ENCODE results near the gene GPS1.

GPS1 gene

GRCh38 chr17:82051776-82052637 is at the start of gene GPS1, which contains the start of gene RFNG:
GPS1 (plus strand) TSS chr17:82051898; CDS start chr17:82051932, 34 bp downstream.
RFNG (minus strand) TSS chr17:82051811; CDS start chr17:82051766, 45 bp downstream.
- Histone ChIP-seq H3K27ac (ENCODE audit: low read depth, low read length) (no peak within 1 kb of the TSS), H3K4me3 (ENCODE audit: low read depth in 1 of 2, low read length in 2 of 2) (peak within 1 kb of the TSS; percentile 87 to 89), H3K4me1 (ENCODE audit: control insufficient read depth in 1 of 2, insufficient read depth in 2 of 2, low read length in 2 of 2) (peaks cover 11 to 29% of the 10 kb centered on the region in 2 donors), H3K9me3 (ENCODE audit: control insufficient read depth in 1 of 2, low read length in 2 of 2) (no peaks in the 10 kb centered on the region), H3K27me3 (ENCODE audit: control insufficient read depth in 1 of 2, insufficient read depth in 2 of 2, low read length in 2 of 2) (no peaks in the 10 kb centered on the region), H3K36me3 (ENCODE audit: control insufficient read depth in 1 of 2, insufficient read depth in 2 of 2, low read length in 2 of 2) (peaks cover 10 to 49% of the 10 kb centered on the region in 2 donors), H3K9ac (ENCODE audit: low read depth in 1 of 2, low read length in 2 of 2) (peak within 1 kb of the TSS; percentile 70)

GRCh38 chr17:82003411-82004381 is 48.0 kb upstream of the GPS1 start:
- Histone ChIP-seq H3K4me1 (ENCODE audit: control insufficient read depth in 1 of 2, insufficient read depth in 2 of 2, low read length in 2 of 2) (peaks cover 14 to 22% of the 10 kb centered on the region in 2 donors), H3K36me3 (ENCODE audit: control insufficient read depth in 1 of 2, insufficient read depth in 2 of 2, low read length in 2 of 2) (peaks cover 0 to 5% of the 10 kb centered on the region in 2 donors), H3K9ac (ENCODE audit: low read depth in 1 of 2, low read length in 2 of 2) (no peak overlapping the region), H3K4me3 (ENCODE audit: low read depth in 1 of 2, low read length in 2 of 2) (no peak overlapping the region), H3K9me3 (ENCODE audit: control insufficient read depth in 1 of 2, low read length in 2 of 2) (no peaks in the 10 kb centered on the region), H3K27me3 (ENCODE audit: control insufficient read depth in 1 of 2, insufficient read depth in 2 of 2, low read length in 2 of 2) (no peaks in the 10 kb centered on the region), H3K27ac (ENCODE audit: low read depth, low read length) (no peak overlapping the region)

- H3K36me3 ChIP-seq (ENCODE audit: control insufficient read depth in 1 of 2, insufficient read depth in 2 of 2, low read length in 2 of 2) = peaks cover 0 to 5% of the 10 kb centered on the region in 2 donors
- H3K4me1 ChIP-seq (ENCODE audit: control insufficient read depth in 1 of 2, insufficient read depth in 2 of 2, low read length in 2 of 2) = peaks cover 14 to 19% of the 10 kb centered on the region in 2 donors
- no peaks in the 10 kb centered on the region for H3K9me3 ChIP-seq (ENCODE audit: control insufficient read depth in 1 of 2, low read length in 2 of 2)
- no peak overlapping the region for H3K27ac ChIP-seq (ENCODE audit: low read depth, low read length)
- H3K4me3 ChIP-seq (ENCODE audit: low read depth in 1 of 2, low read length in 2 of 2) = no peak overlapping the region
- no peaks in the 10 kb centered on the region for H3K27me3 ChIP-seq (ENCODE audit: control insufficient read depth in 1 of 2, insufficient read depth in 2 of 2, low read length in 2 of 2)
- H3K9ac ChIP-seq (ENCODE audit: low read depth in 1 of 2, low read length in 2 of 2) = no peak overlapping the region
Measured at GRCh38 chr17:82004517-82005455, 46.9 kb upstream of the GPS1 start.

- Histone ChIP-seq H3K27ac (ENCODE audit: low read depth, low read length) (no peak overlapping the region), H3K27me3 (ENCODE audit: control insufficient read depth in 1 of 2, insufficient read depth in 2 of 2, low read length in 2 of 2) (no peaks in the 10 kb centered on the region), H3K4me1 (ENCODE audit: control insufficient read depth in 1 of 2, insufficient read depth in 2 of 2, low read length in 2 of 2) (peaks cover 5 to 9% of the 10 kb centered on the region in 2 donors), H3K9ac (ENCODE audit: low read depth in 1 of 2, low read length in 2 of 2) (no peak overlapping the region), H3K36me3 (ENCODE audit: control insufficient read depth in 1 of 2, insufficient read depth in 2 of 2, low read length in 2 of 2) (peaks cover 0 to 5% of the 10 kb centered on the region in 2 donors), H3K9me3 (ENCODE audit: control insufficient read depth in 1 of 2, low read length in 2 of 2) (no peaks in the 10 kb centered on the region), H3K4me3 (ENCODE audit: low read depth in 1 of 2, low read length in 2 of 2) (no peak overlapping the region)
Measured at GRCh38 chr17:82005701-82006348, 45.9 kb upstream of the GPS1 start.

GRCh38 chr17:82006468-82007227 is 45.0 kb upstream of the GPS1 start:
- Histone ChIP-seq H3K27me3 (ENCODE audit: control insufficient read depth in 1 of 2, insufficient read depth in 2 of 2, low read length in 2 of 2) (no peaks in the 10 kb centered on the region), H3K9ac (ENCODE audit: low read depth in 1 of 2, low read length in 2 of 2) (no peak overlapping the region), H3K27ac (ENCODE audit: low read depth, low read length) (no peak overlapping the region), H3K4me1 (ENCODE audit: control insufficient read depth in 1 of 2, insufficient read depth in 2 of 2, low read length in 2 of 2) (peaks cover 0 to 3% of the 10 kb centered on the region in 2 donors), H3K36me3 (ENCODE audit: control insufficient read depth in 1 of 2, insufficient read depth in 2 of 2, low read length in 2 of 2) (peaks cover 0 to 5% of the 10 kb centered on the region in 2 donors), H3K4me3 (ENCODE audit: low read depth in 1 of 2, low read length in 2 of 2) (no peak overlapping the region), H3K9me3 (ENCODE audit: control insufficient read depth in 1 of 2, low read length in 2 of 2) (no peaks in the 10 kb centered on the region)

GRCh38 chr17:82007228-82007494 is 44.5 kb upstream of the GPS1 start:
- H3K9ac ChIP-seq (ENCODE audit: low read depth in 1 of 2, low read length in 2 of 2) = no peak overlapping the region
- peaks cover 0 to 5% of the 10 kb centered on the region in 2 donors for H3K36me3 ChIP-seq (ENCODE audit: control insufficient read depth in 1 of 2, insufficient read depth in 2 of 2, low read length in 2 of 2)
- no peak overlapping the region for H3K4me3 ChIP-seq (ENCODE audit: low read depth in 1 of 2, low read length in 2 of 2)
- H3K27me3 ChIP-seq (ENCODE audit: control insufficient read depth in 1 of 2, insufficient read depth in 2 of 2, low read length in 2 of 2) = no peaks in the 10 kb centered on the region
- H3K9me3 ChIP-seq (ENCODE audit: control insufficient read depth in 1 of 2, low read length in 2 of 2) = no peaks in the 10 kb centered on the region
- peaks cover 0 to 3% of the 10 kb centered on the region in 2 donors for H3K4me1 ChIP-seq (ENCODE audit: control insufficient read depth in 1 of 2, insufficient read depth in 2 of 2, low read length in 2 of 2)
- no peak overlapping the region for H3K27ac ChIP-seq (ENCODE audit: low read depth, low read length)

- Histone ChIP-seq H3K9ac (ENCODE audit: low read depth in 1 of 2, low read length in 2 of 2) (no peak overlapping the region), H3K4me3 (ENCODE audit: low read depth in 1 of 2, low read length in 2 of 2) (no peak overlapping the region), H3K9me3 (ENCODE audit: control insufficient read depth in 1 of 2, low read length in 2 of 2) (no peaks in the 10 kb centered on the region), H3K36me3 (ENCODE audit: control insufficient read depth in 1 of 2, insufficient read depth in 2 of 2, low read length in 2 of 2) (peaks cover 0 to 5% of the 10 kb centered on the region in 2 donors), H3K27me3 (ENCODE audit: control insufficient read depth in 1 of 2, insufficient read depth in 2 of 2, low read length in 2 of 2) (no peaks in the 10 kb centered on the region), H3K4me1 (ENCODE audit: control insufficient read depth in 1 of 2, insufficient read depth in 2 of 2, low read length in 2 of 2) (peaks cover 0 to 3% of the 10 kb centered on the region in 2 donors), H3K27ac (ENCODE audit: low read depth, low read length) (no peak overlapping the region)
Measured at GRCh38 chr17:82007495-82008257, 44.0 kb upstream of the GPS1 start.

- H3K36me3 ChIP-seq (ENCODE audit: control insufficient read depth in 1 of 2, insufficient read depth in 2 of 2, low read length in 2 of 2) = peaks cover 0 to 5% of the 10 kb centered on the region in 2 donors
- H3K4me1 ChIP-seq (ENCODE audit: control insufficient read depth in 1 of 2, insufficient read depth in 2 of 2, low read length in 2 of 2) = peaks cover 0 to 3% of the 10 kb centered on the region in 2 donors
- no peaks in the 10 kb centered on the region for H3K27me3 ChIP-seq (ENCODE audit: control insufficient read depth in 1 of 2, insufficient read depth in 2 of 2, low read length in 2 of 2)
- H3K27ac ChIP-seq (ENCODE audit: low read depth, low read length) = no peak overlapping the region
- H3K9me3 ChIP-seq (ENCODE audit: control insufficient read depth in 1 of 2, low read length in 2 of 2) = no peaks in the 10 kb centered on the region
- H3K4me3 ChIP-seq (ENCODE audit: low read depth in 1 of 2, low read length in 2 of 2) = no peak overlapping the region
- no peak overlapping the region for H3K9ac ChIP-seq (ENCODE audit: low read depth in 1 of 2, low read length in 2 of 2)
Measured at GRCh38 chr17:82008258-82008940, 43.3 kb upstream of the GPS1 start.
